Stomach (tissue), 9 donors: ENCODE results near the gene CNKSR1. TPM values are rescaled to one million over a fixed set of nuclear protein-coding genes. Genes with fewer than 3 reads are reported as not detected.

Experiments used
- DNase-seq, 2 donors: peaks; one replicate each; pipeline versions ENCODE4 v3.0.0 to v3.0.0-alpha.2; 2013 to 2019
- H3K27ac ChIP-seq, 5 donors: fragments of 200-600 bp in 4 of 5; sonication (generic) in 4 of 5; one replicate each; pipeline ENCODE4 v1.5.1; 2013 to 2019; ENCODE audit warnings: mild to moderate bottlenecking in 1 of 5, moderate library complexity in 1 of 5
- H3K27me3 ChIP-seq, 3 donors: fragments of 200-600 bp; sonication (generic); one replicate each; pipeline ENCODE4 v1.5.1; 2017 to 2019; ENCODE audit warnings: mixed run types in 1 of 3
- H3K36me3 ChIP-seq, 4 donors: fragments of 200-600 bp; sonication (generic); 1 replicate in 3 of 4; 2 replicates in 1 of 4; pipeline ENCODE4 v1.5.1; 2016 to 2019
- H3K4me1 ChIP-seq, 4 donors: fragments of 200-600 bp; sonication (generic); one replicate each; pipeline ENCODE4 v1.5.1; 2016 to 2019
- H3K4me3 ChIP-seq, 4 donors: fragments of 200-600 bp; sonication (generic) in 3 of 4; one replicate each; pipeline ENCODE4 v1.5.1; 2016 to 2019; ENCODE audit warnings: mild to moderate bottlenecking in 1 of 4
- H3K9me3 ChIP-seq, 4 donors: fragments of 200-600 bp; sonication (generic); one replicate each; pipeline ENCODE4 v1.5.1; 2016 to 2019
- CTCF ChIP-seq, 7 experiments: fragments of 450-650 bp in 4 of 7; fragments of 200-600 bp in 3 of 7; sonication (generic) in 3 of 7; IDR thresholded peaks; one replicate each; pipeline ENCODE4 v1.5.1; 2016 to 2019; ENCODE audit warnings: antibody characterized with exemption in 7 of 7, control low read depth in 2 of 7, mild to moderate bottlenecking in 1 of 7
- EP300 ChIP-seq: sonication (generic); formaldehyde crosslinking; IDR thresholded peaks from one replicate; pipeline ENCODE4 v1.6.1; 2017; ENCODE audit warnings: antibody characterized with exemption
- POLR2A ChIP-seq, 4 donors: fragments of 450-650 bp; IDR thresholded peaks; one replicate each; pipeline ENCODE4 v1.6.1; 2016; ENCODE audit warnings: antibody characterized with exemption in 4 of 4, control low read depth in 2 of 4, mild to moderate bottlenecking in 1 of 4, moderate library complexity in 1 of 4
- POLR2AphosphoS5 ChIP-seq, 3 donors: sonication (generic); formaldehyde crosslinking; IDR thresholded peaks; one replicate each; pipeline ENCODE4 v1.6.1; 2016; ENCODE audit warnings: antibody characterized with exemption in 3 of 3
- WGBS, 5 donors: extraction: QIAGEN DNeasy Blood & Tissue Kit in 3 of 5; methylation state at CpG; one replicate each; pipeline versions ENCODE4 v1.1.5 to v1.1.7; 2013 to 2018; 5-methylcytosine and 5-hydroxymethylcytosine counted together
- intact Hi-C: fragments of 100-400 bp; cut with DNase I; formaldehyde crosslinking; loops from one replicate; pipeline ENCODE4 v1.15.1; 2023; ENCODE audit warnings: low total_unique reads
- polyA plus RNA-seq, 3 donors: library from polyadenylated mRNA; stranded (reverse); fragments of 200-250 nt; gene quantifications; one replicate each; pipeline ENCODE4 v1.2.3, GENCODE V29; 2013
- total RNA-seq, 5 donors: library from RNA; depleted of rRNA; stranded (reverse); fragments of >200 nt; gene quantifications; one replicate each; pipeline versions ENCODE4 v1.1.0 to v1.2.3, GENCODE V29; 2014 to 2016
- donor health status: healthy with polysubstance abuse.
- donor health status: Bipolar disorder and iron deficiency.
- donor health status: healthy.

CNKSR1 gene
- total and polyA plus RNA-seq, 8 donors: 10.4 to 70.3 (median 21.1) TPM

DNA sequence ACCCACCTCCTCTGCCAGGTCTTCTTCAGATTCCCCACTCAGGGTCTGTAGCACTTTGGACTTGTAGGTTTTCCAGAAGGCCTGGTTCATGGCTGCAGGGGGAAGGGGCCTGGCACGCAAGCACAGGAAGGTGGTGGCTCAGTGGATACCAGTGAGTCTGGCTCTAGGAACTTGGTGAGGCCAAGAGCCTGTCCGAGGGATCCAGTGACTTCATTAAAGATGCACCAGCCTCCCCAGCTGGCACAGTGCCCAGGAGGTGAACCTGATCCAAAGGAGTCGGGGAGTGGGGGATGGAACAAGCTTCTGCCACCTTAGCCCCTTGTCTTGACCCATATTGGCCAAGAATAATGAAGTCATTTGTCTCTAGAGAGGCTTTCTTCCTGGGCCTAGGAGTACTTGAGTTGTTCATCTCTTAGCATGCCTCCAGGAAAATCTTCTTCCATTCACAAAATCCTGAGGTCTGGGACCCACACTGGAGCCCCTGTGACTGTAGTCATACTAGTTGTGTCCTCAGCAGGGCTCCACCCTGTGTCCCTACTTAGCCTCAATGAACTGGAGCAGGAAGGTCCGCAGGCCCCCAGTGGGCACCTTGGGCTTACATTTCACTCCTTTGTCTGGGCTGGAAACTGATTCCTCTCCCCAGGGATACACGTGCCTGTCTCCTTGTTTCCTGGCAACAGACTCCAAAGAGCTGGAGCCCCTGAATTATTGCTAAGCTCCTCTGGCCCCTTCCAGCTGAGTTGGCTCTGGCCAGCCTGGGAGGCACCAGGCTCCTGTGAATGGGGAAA, 8.7 kb upstream of the CNKSR1 start, which contains the start of gene C1orf232:
Gene C1orf232 (minus strand): TSS at position 554 of the 788 bp plus-strand sequence. CDS start 464 bp downstream, at position 90.
- H3K27me3 ChIP-seq: no peaks in the 10 kb centered on the region
- peaks cover 17 to 44% (median 42%) of the 10 kb centered on the region in 4 donors for H3K4me1 ChIP-seq
- H3K27ac ChIP-seq: peak within 1 kb of the TSS; percentile 75 to 91 (median 85)
- intact Hi-C loops: no loop called here
- 56 to 67% (median 66%) methylated on average over 5 of the region's 5 CpGs for WGBS, 5 donors
- no peak for TF ChIP-seq POLR2A (IDR thresholded peaks at IDR 0.05)
- no peak for TF ChIP-seq POLR2AphosphoS5 (IDR thresholded peaks at IDR 0.05)
- no peak for TF ChIP-seq CTCF (IDR thresholded peaks at IDR 0.05)
- no peak for TF ChIP-seq EP300
- no peak for DNase-seq
- H3K36me3 ChIP-seq: peaks cover 0 to 10% (median 5%) of the 10 kb centered on the region in 4 donors
- H3K9me3 ChIP-seq: no peaks in the 10 kb centered on the region
- peak within 1 kb of the TSS; percentile 75 to 93 (median 84) for H3K4me3 ChIP-seq

DNA sequence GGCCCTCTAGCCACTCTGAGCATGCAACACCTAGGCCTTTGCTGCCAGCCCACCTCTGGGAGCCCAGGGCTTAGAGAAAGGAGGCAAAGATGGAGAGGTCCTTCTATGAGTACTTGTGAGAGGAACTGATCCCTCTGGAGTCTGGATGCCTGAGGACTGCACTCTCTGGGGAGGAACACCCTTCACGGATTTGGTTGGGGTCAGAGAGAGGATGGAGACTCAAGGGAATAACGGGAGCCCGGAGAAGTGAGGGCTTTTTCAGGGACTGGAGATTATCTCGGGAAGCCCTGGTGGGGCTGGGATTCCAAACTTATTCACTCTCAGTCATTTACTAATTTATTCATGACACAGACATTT, 8.1 kb upstream of the CNKSR1 start:
- no peaks in the 10 kb centered on the region for H3K27me3 ChIP-seq
- WGBS, 5 donors: 53 to 73% (median 57%) methylated on average over 4 of the region's 4 CpGs
- H3K4me3 ChIP-seq: peak overlapping the region; percentile 75 to 93 (median 84)
- H3K9me3 ChIP-seq: no peaks in the 10 kb centered on the region
- H3K27ac ChIP-seq: peak overlapping the region in 4 of 5 donors; percentile 85 to 91 (median 86)
- no peak for DNase-seq
- H3K36me3 ChIP-seq: peaks cover 0 to 10% (median 5%) of the 10 kb centered on the region in 4 donors
- H3K4me1 ChIP-seq: peaks cover 12 to 39% (median 37%) of the 10 kb centered on the region in 4 donors
- intact Hi-C loops: no loop called here
- TF ChIP-seq EP300 (no peak), POLR2AphosphoS5 (IDR thresholded peaks at IDR 0.05) (no peak), CTCF (IDR thresholded peaks at IDR 0.05) (no peak), POLR2A (IDR thresholded peaks at IDR 0.05) (no peak)

GRCh38 chr1:26169669-26170471, 7.4 kb upstream of the CNKSR1 start, which contains the start of gene ZNF593:
Gene ZNF593, plus strand, starts transcription at chr1:26169908. Its CDS starts 76 bp downstream, at chr1:26169984.
- H3K4me1 ChIP-seq: peaks cover 12 to 32% (median 31%) of the 10 kb centered on the region in 4 donors
- TF ChIP-seq POLR2A (IDR thresholded peaks at IDR 0.05) (peak in 1 of 4 donors; percentile 21), EP300 (no peak), CTCF (IDR thresholded peaks at IDR 0.05) (peak in 5 of 7 experiments; percentile 81 to 90 (median 86)), POLR2AphosphoS5 (IDR thresholded peaks at IDR 0.05) (peak; percentile 52 to 91 (median 81))
- WGBS, 5 donors: 1% methylated on average over 21 to 76 of the region's 76 CpGs
- intact Hi-C loops: no loop called here
- peak within 1 kb of the TSS; percentile 75 to 91 (median 85) for H3K27ac ChIP-seq
- no peaks in the 10 kb centered on the region for H3K27me3 ChIP-seq
- H3K36me3 ChIP-seq: peaks cover 0 to 10% (median 5%) of the 10 kb centered on the region in 4 donors
- H3K4me3 ChIP-seq: peak within 1 kb of the TSS; percentile 75 to 93 (median 84)
- H3K9me3 ChIP-seq: no peaks in the 10 kb centered on the region
- peak; percentile 94 to 98 for DNase-seq

GRCh38 chr1:26170472-26170821, 6.8 kb upstream of the CNKSR1 start:
- peak overlapping the region; percentile 75 to 93 (median 84) for H3K4me3 ChIP-seq
- H3K36me3 ChIP-seq: peaks cover 0 to 10% (median 5%) of the 10 kb centered on the region in 4 donors
- no peaks in the 10 kb centered on the region for H3K27me3 ChIP-seq
- peak in 1 of 2 donors; percentile 43 for DNase-seq
- H3K27ac ChIP-seq: peak overlapping the region in 4 of 5 donors; percentile 85 to 91 (median 86)
- intact Hi-C loops: no loop called here
- H3K9me3 ChIP-seq: no peaks in the 10 kb centered on the region
- no peak for TF ChIP-seq EP300
- TF ChIP-seq POLR2A (IDR thresholded peaks at IDR 0.05): no peak
- no peak for TF ChIP-seq POLR2AphosphoS5 (IDR thresholded peaks at IDR 0.05)
- no peak for TF ChIP-seq CTCF (IDR thresholded peaks at IDR 0.05)
- H3K4me1 ChIP-seq: peaks cover 12 to 26% (median 25%) of the 10 kb centered on the region in 4 donors
- WGBS, 5 donors: 51 to 70% (median 55%) methylated on average over 6 to 9 of the region's 9 CpGs
